Activated CD4-positive, alpha-beta T cell treated with anti-CD3 and anti-CD28 coated beads, Interleukin-2, amount 50 U/mL, for 1 hour (primary cell): ENCODE measurements around the gene TTC27.

Source experiments
- DNase-seq: peaks from one replicate; pipeline ENCODE4 v3.0.0-alpha.2; 2020

The TTC27 gene

DNA sequence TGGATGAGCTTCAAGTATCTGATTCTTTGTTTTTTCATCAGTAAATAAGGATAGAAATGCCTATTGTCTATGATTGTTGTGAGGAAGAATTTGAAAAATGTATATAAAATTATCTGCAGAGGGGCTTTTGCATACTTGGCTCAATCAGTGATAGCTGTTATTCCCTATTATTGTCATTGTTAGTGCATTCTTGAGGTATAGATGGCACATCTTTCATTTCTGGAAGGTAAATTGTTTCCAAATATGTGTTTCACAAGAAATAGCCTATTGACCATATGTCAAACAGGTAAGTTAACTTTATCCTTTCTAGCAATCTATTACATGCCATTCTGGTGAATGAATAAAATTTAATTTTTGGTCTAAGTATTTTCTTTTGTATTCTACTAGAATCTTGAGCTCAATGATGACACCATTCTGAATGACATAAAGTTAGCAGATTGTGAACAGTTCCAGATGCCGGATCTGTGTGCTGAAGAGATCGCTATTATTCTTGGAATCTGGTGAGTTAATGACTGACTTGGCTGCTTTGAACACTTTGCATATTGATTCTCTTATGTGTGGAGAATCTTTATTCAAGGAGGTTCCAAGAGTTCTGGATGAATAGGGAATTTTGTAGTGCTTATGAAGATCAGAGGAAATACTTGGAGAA is 44.2 kb downstream of the TTC27 start:
- DNase-seq = no peak

- DNase-seq = no peak
These were observed 51.0 kb downstream of the TTC27 start for GRCh38 chr2:32678825-32679224.

- no peak for DNase-seq
These were observed 53.1 kb downstream of the TTC27 start for GRCh38 chr2:32680942-32681341.

DNA sequence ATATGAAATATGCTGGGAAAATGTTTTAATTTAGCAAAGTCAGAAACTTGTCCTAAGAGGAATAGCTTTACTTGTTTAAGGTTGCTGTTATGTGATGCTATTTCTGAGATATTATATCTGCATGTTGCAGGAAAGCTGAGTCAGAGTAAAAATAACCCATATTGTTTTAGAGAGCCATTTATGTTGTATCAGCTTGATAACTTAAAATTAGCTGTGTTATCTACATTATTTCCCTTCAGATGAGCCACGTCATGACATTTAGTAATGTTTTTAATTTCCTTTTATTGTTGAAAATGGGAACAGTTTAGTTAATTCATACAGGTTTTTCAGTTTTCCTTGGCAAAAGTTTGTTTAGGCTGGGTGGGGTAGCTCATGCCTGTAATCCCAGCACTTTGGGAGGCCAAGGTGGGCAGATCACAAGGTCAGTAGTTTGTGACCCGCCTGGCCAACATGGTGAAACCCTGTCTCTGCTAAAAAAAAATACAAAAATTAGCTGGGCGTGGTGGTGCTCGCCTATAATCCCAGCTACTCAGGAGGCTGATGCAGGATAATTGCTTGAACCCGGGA is 55.8 kb downstream of the TTC27 start:
- no peak for DNase-seq

DNA sequence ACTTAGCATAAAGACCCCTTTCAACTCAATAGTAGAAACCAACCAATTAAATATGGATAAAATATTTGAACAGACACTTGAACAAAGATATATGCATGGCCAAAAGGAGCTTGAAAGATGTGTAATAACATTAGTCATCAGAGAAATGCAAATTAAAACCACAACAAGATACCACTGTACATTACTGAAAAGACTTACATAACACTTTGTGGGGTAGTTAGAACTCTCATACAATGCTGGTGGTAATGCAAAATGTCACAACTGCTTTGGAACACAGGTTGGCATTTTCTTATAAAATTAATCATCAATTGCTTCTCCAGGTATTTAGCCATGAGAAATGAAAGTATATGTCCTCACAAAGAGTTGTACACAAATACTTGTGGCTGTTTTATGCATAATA is 60.7 kb downstream of the TTC27 start:
- no peak for DNase-seq

DNA sequence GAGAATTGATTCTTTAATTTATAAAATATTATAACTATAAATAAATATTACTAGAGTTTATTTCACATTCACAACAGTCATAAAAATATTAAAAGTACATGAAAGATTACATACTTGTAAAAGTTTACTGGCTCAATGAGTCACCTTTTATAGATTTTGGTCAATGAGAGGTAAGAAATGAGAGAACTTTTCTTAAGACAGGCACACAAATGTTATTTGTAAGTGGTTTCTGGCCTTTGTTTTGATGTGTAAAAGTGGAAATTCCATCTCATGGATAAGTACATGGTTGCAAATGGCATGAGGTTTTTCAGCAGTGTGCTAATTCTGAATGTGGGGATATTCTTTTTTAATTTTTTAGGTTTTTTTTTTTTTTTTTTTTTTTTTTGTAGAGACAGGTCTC is 63.8 kb downstream of the TTC27 start:
- no peak for DNase-seq

- no peak for DNase-seq
These were observed 68.6 kb downstream of the TTC27 start for GRCh38 chr2:32696439-32696838.

DNA sequence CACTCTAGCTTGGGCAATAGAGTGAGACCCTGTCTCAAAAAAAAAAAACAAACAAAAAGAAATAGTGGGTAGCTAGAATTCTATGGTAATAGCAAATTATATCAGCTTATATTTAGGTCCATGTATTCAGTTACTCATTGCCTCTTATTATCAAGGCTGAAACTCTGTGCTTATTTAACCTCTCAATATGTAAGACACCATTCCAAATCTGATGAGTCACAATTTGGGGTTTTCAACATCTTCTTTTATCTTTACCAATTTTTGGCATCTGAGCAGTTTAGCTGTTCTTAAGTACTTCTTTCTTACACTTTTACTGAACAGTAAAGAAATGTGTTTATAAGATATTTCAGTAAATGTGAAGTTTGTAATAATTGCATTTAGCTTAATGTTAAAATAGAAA is 69.3 kb downstream of the TTC27 start:
- DNase-seq = no peak

- DNase-seq = no peak
These were observed 71.3 kb downstream of the TTC27 start for GRCh38 chr2:32699151-32699550.

DNA sequence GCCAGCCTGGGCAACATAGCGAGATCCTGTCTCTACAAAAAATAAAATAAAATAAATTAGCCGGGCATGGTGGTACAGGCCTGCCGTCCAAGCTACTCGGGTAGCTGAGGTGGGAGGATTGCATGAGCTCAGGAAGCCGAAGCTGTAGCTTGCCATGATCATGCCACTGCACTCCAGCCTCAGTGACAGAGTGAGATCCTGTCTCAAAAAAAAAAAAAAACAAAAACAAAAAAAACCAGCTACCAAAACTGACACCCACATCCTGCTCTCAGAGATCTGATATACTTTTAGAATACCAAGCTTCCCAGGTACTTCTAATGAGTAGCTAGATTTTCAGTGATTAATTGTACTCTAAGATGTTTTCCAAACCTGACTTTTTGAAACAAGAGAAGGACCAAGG is 74.0 kb downstream of the TTC27 start:
- no peak for DNase-seq

- no peak for DNase-seq
These were observed 74.6 kb downstream of the TTC27 start for GRCh38 chr2:32702303-32703064.

DNA sequence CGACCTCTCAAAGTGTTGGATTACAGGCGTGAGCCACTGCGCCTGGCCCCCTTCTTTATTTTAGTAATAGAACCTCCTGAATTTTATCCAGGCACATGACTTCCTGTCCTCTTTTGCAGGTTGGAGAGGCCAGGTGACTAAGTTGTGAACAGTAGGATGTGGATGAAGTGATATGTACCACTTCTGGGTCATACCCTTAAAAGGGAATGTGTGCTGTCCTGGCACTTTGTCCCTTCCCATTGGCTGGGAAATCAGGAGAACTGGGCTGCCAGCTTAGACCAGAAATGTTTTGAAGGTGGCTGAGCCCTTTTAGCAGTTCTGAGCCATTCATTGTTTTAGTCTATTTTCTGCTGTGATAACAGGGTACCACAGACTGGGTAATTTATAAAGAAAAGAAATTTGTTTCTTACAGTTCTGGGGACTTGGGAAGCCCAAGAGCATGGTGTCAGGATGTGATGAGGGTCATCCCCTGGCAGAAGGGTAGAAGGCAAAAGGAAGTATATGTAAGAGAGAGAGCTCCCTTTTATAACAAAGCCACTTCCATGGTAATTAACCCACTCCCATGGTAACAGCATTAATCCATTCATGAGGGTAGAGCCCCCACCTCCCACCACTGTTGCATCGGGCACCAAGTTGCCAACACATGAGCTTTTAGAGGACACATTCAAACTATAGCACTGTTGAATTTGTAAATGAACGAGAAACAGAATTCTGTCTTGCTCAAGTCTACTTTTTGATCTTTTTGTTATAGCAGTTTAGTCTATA is 79.1 kb downstream of the TTC27 start:
- no peak for DNase-seq

GRCh38 chr2:32711219-32711618 is 83.4 kb downstream of the TTC27 start:
- DNase-seq = no peak

GRCh38 chr2:32711908-32712501 is 84.2 kb downstream of the TTC27 start:
- no peak for DNase-seq

DNA sequence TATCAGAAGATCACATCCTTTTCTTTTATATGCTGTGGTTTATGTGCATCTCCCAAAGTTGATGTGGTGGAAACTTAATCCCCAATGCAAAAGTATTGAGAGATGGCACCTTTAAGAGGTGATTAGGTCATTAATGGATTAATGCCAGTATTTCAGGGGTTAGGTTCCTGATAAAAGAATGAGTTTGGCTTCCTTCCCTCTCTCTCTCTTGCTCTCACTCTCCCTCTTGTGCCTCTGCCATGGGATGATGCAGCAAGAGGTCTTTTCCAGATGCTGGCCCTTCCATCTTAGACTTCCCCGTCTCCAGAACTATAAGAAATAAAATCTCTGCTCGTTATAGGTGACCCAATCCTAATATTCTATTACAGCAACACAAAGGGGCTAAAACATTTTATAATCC is 85.0 kb downstream of the TTC27 start:
- no peak for DNase-seq

DNA sequence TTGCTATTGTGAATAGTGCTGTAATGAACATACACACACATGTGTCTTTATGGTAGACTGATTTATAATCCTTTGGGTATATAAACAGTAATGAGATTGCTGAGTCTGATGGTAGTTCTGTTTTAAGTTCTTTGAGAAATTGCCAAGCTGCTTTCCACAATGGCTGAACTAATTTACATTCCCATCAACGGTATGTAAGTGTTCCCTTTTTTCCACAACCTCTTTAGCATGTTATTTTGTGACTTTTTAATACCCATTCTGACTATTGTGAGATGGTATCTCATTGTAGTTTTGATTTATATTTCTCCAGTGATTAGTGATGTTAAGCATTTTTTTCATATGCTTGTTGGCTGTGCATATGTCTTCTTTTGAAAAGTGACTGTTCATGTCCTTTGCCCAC is 86.7 kb downstream of the TTC27 start:
- no peak for DNase-seq

DNA sequence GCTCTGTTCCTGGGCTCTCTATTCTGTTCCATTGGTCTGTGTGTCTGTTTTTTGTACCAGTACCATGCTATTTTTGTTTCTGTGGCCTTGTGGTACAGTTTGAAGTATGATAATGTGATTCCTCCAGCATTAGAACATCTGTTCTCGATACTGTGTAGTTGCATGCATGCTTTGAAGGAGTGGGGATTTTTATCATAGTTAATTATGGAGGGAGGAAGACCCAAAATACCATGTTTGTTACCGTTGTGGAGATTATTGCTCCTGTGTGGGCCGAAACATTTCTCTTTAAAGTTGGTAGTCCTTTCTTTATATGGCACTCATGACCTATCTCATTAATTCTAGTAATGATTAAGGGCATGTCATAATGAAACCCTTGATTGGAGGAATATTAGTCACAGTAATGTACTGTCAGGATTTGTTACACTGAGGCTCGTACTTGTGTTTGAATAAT is 87.6 kb downstream of the TTC27 start:
- DNase-seq = no peak

GRCh38 chr2:32715981-32716380 is 88.1 kb downstream of the TTC27 start:
- no peak for DNase-seq

- DNase-seq = no peak
These were observed 88.7 kb downstream of the TTC27 start for GRCh38 chr2:32716598-32716997.

DNA sequence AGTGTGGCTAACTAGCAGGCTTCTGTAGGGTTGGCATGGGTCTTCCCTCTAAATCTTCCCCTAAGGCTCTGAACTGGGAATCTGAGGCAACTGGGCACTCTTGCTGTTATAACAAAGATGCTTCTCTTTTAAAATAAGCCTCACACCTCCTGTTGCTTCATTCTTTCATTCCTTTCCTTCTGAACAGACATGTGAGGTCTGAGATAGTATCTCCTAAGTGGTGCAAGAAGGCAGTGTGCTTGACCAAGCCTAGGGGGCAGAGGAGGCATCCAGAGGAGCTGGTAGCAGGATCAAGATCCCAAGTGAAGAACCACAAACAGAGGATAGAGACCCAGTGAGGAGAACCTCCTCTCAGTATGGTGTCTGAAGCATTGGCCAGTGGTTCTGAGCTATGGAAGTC is 90.9 kb downstream of the TTC27 start:
- no peak for DNase-seq

GRCh38 chr2:32719430-32719829 is 91.6 kb downstream of the TTC27 start:
- no peak for DNase-seq

DNA sequence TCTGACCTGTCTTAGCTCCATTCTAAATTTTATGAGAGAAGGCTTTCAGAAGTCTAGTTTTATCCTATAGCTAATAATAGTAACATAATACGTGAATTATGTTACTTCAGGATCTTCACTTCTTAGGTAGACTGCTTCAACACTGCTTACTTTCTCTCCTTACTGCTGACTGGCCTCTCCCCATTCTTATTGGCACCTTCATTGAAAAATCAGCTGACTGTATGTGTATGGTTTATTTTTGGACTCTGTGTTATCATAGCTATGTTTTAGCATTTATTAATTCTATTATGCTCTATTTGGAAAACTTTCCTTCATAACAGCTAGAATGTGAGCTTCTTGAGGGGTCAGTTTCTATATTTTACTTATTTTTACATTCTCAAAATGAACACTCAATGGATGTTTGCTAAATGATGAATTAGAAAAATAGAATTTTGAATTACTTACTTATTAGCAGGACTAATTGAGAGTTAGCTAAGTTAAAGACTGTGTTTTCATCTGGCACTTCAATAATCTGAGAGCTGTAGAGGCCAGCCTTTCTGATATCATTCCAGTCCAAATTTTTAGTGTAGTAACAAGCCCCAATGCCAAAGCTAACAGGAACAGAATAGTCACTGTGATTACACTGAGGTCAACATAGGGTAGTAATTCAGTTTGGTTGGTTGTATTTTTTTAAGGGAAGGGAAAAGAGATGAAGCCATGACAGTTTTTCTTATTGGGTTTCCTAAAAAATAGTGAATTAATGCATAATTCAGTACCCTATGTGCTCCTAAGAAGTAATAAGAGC is 92.3 kb downstream of the TTC27 start:
- no peak for DNase-seq
